HFFc6 (cell line): Measurements from ENCODE around the gene GCNT2. TPM values are rescaled to one million over a fixed set of nuclear protein-coding genes. Genes with fewer than 3 reads are reported as not detected.
"Not testable (repeated sequence)": the region's sequence is repeated elsewhere in the genome, so short reads cannot be mapped to it uniquely, and the experiment has no call there.

Source experiments
- DNase-seq: peaks from one replicate; pipeline ENCODE4 v3.0.0-alpha.2; 2018
- H3K27ac Mint-ChIP-seq: 2 replicates; pipeline ENCODE4 v1.8.0; 2020; ENCODE audit warnings: mild to moderate bottlenecking, mixed read lengths
- H3K27me3 Mint-ChIP-seq: 2 replicates; pipeline ENCODE4 v1.8.0; 2021; ENCODE audit warnings: mild to moderate bottlenecking, moderate library complexity, mixed read lengths; ENCODE audit not compliant: insufficient read depth
- H3K36me3 Mint-ChIP-seq: 2 replicates; pipeline ENCODE4 v1.8.0; 2021; ENCODE audit warnings: low read depth, mixed read lengths
- H3K4me1 Mint-ChIP-seq: 2 replicates; pipeline ENCODE4 v1.8.0; 2020; ENCODE audit warnings: low read depth, mixed read lengths
- H3K4me3 Mint-ChIP-seq: 2 replicates; pipeline ENCODE4 v1.8.0; 2020; ENCODE audit warnings: mild to moderate bottlenecking, moderate library complexity, mixed read lengths
- H3K9me3 Mint-ChIP-seq: 2 replicates; pipeline ENCODE4 v1.8.0; 2020; ENCODE audit warnings: mild to moderate bottlenecking, mixed read lengths
- CTCF ChIP-seq: fragments of 200-600 bp; sonication (generic); IDR thresholded peaks from 2 replicates; pipeline ENCODE4 v1.5.0; 2021; ENCODE audit warnings: antibody characterized with exemption, mild to moderate bottlenecking
- total RNA-seq, 6 experiments: library from RNA; stranded (reverse); fragmentation: NEBNext Ultra II Directional; extraction: Animal tissue kit (Norgen Biotek cat#: 25700); gene quantifications; 2 replicates in 1 of 6; 3 replicates in 5 of 6; pipeline ENCODE4 v1.2.3, GENCODE V29; 2021

Gene GCNT2
- total RNA-seq, 6 experiments from 2014 or later: 0.14 to 7.1 (median 5.7) TPM

DNA sequence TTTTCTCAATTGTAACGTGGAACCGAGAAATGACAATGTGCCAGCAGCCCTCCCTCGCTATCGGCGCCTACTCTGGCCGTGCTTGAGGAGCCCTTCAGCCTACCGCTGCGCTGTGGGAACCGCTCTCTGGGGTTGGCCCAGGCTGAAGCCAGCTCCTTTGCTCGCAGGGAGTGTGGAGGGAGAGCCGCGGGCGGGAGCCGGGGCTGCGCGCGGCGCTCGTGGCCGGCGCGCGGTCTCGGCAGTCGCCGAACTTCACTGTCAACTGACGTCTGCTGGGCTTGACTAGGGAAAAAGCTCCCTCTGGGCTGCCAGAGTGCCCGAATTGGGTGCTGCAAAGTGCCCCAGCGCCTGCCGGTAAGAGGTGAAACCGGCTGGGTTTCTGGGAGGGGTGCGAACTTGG is 29.7 kb upstream of the GCNT2 start:
- Mint-ChIP-seq H3K27ac (no peak overlapping the region), H3K4me1 (peaks cover 5% of the 10 kb centered on the region; the same call in 1 of the 2 replicates)

DNA sequence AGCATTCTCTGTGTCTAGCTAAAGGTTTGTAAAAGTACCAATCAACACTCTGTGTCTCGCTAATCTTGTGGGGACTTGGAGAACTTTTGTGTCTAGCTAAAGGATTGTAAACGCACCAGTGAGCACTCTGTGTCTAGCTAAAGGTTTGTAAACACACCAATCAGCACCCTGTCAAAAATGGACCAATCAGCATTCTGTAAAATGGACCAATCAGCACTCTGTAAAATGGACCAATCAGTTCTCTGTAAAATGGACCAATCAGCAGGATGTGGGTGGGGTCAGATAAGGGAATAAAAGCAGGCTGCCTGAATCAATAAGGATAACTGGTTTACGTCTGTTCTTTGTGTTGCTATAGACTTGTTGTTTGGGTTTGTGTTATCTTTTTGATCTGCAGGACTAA is 29.2 kb upstream of the GCNT2 start:
- not testable (repeated sequence) for H3K36me3 Mint-ChIP-seq, H3K4me1 Mint-ChIP-seq
- H3K9me3 Mint-ChIP-seq: peaks cover 21% of the 10 kb centered on the region

More for the DNA sequence above, 29.7 kb upstream of the GCNT2 start:
- H3K36me3 Mint-ChIP-seq: peaks cover 10% of the 10 kb centered on the region; the same call in 1 of the 2 replicates
- no peak overlapping the region for H3K4me3 Mint-ChIP-seq
- no peak for TF ChIP-seq CTCF
- H3K9me3 Mint-ChIP-seq: peaks cover 22% of the 10 kb centered on the region
- H3K27me3 Mint-ChIP-seq: peaks cover 27% of the 10 kb centered on the region
- DNase-seq: no peak

DNA sequence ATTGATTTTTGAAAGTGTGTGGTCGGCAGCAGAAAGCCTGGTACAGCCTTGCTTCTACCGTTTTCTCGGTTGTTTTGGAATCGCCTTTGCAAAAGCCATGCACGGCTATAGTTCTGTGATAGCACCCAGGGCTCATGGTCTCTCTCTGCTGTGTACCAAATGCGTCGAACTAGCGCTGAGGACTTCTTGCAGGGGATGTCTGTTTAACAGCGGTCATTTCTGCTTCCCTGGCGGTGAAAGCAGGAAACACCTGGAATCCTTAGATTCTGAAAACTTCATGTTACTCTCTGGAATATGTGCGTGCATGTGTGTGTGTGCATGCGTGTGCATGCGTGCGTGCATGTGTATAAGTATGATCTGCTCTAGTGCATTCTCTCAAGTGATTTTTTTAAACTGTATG is 26.1 kb upstream of the GCNT2 start:
- Mint-ChIP-seq H3K4me1 (no peaks in the 10 kb centered on the region), H3K4me3 (no peak overlapping the region), H3K27me3 (peaks cover 21% of the 10 kb centered on the region), H3K36me3 (peaks cover 4% of the 10 kb centered on the region; the same call in 1 of the 2 replicates), H3K27ac (no peak overlapping the region), H3K9me3 (peaks cover 9% of the 10 kb centered on the region)
- DNase-seq: no peak
- TF ChIP-seq CTCF: no peak

More for the DNA sequence above, 29.2 kb upstream of the GCNT2 start:
- not testable (repeated sequence) for H3K27ac Mint-ChIP-seq, H3K4me3 Mint-ChIP-seq, DNase-seq
- peaks cover 27% of the 10 kb centered on the region for H3K27me3 Mint-ChIP-seq

DNA sequence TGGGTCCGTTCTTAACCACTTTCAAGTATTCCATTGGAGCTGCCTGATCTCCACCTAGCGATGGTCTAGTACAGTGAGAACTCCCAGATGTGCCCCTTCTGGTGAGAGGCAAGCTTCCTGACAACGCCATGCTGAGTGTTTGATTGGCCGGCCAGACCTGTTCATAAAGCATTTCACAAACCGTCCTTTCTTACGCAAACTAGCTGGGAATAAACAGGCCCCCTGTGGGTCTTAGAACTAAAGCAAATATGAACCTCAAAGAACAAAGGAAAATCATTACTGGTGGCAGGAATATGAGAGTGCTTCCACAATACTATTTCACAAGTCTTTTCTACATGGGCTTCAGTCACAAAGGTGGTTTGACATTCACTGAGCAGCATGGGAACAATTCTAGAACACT is 15.6 kb upstream of the GCNT2 start:
- DNase-seq: no peak
- peaks cover 22% of the 10 kb centered on the region for H3K27me3 Mint-ChIP-seq
- no peak overlapping the region for H3K4me3 Mint-ChIP-seq
- no peaks in the 10 kb centered on the region for H3K36me3 Mint-ChIP-seq
- H3K27ac Mint-ChIP-seq: no peak overlapping the region
- no peak for TF ChIP-seq CTCF
- H3K4me1 Mint-ChIP-seq: peaks cover 4% of the 10 kb centered on the region
- no peaks in the 10 kb centered on the region for H3K9me3 Mint-ChIP-seq

GRCh38 chr6:10507298-10507697 is 13.9 kb upstream of the GCNT2 start:
- TF ChIP-seq CTCF: no peak
- no peak for DNase-seq
- Mint-ChIP-seq H3K36me3 (no peaks in the 10 kb centered on the region), H3K9me3 (no peaks in the 10 kb centered on the region), H3K27ac (no peak overlapping the region), H3K4me3 (no peak overlapping the region), H3K4me1 (peaks cover 18% of the 10 kb centered on the region), H3K27me3 (peaks cover 12% of the 10 kb centered on the region)

- H3K9me3 Mint-ChIP-seq: no peaks in the 10 kb centered on the region
- peaks cover 18% of the 10 kb centered on the region for H3K4me1 Mint-ChIP-seq
- no peak for DNase-seq
- TF ChIP-seq CTCF: no peak
- no peak overlapping the region for H3K4me3 Mint-ChIP-seq
- H3K27me3 Mint-ChIP-seq: peaks cover 8% of the 10 kb centered on the region
- no peak overlapping the region for H3K27ac Mint-ChIP-seq
- H3K36me3 Mint-ChIP-seq: no peaks in the 10 kb centered on the region
Measured at GRCh38 chr6:10507715-10508114, 13.4 kb upstream of the GCNT2 start.
